ENCODE results near the gene MMD. TPM values are rescaled to one million over a fixed set of nuclear protein-coding genes. Genes with fewer than 3 reads are reported as not detected.

MMD gene
- total and polyA plus RNA-seq, 9 of the 15 experiments (the other 6 are each of a cell fraction or from before 2014, with no cell fraction given), result 3.1 to 18.9 (median 10.7) TPM

- Histone ChIP-seq H3K4me3 (no peak overlapping the region), H3K79me2 (ENCODE audit: control insufficient read depth, insufficient read depth, low read length) (no peaks in the 10 kb centered on the region), H4K20me1 (replicated peaks; ENCODE audit: control insufficient read depth, insufficient read depth, low read length) (no peaks in the 10 kb centered on the region), H3K4me2 (ENCODE audit: insufficient read depth, low read length) (no peak overlapping the region), H3K27ac (ENCODE audit: extremely low read depth, low read depth, low read length) (no peak overlapping the region), H3K4me1 (replicated peaks in 1 of 2; ENCODE audit: control insufficient read depth in 2 of 2, insufficient read depth in 2 of 2, low read length in 2 of 2) (no peaks in the 10 kb centered on the region), H3K9ac (ENCODE audit: insufficient read depth in 1 of 2, low read depth in 2 of 2, low read length in 2 of 2) (no peak overlapping the region), H3K9me3 (replicated peaks; ENCODE audit: control insufficient read depth, insufficient read depth, low read depth, low read length) (no peaks in the 10 kb centered on the region; the same call in 1 of the 2 replicates), H3K36me3 (ENCODE audit: control insufficient read depth, insufficient read depth, low read length) (no peaks in the 10 kb centered on the region), H2AFZ (ENCODE audit: low read depth, low read length) (no peak overlapping the region), H3K27me3 (ENCODE audit: control insufficient read depth in 2 of 2, insufficient read depth in 2 of 2, low read length in 2 of 2) (no peaks in the 10 kb centered on the region), H3K9me1 (ENCODE audit: control insufficient read depth, insufficient read depth, low read length) (no peaks in the 10 kb centered on the region)
- DNase-seq (ENCODE audit: extremely low read depth in 1 of 4, low spot score in 3 of 4), result no peak
- POLR2A ChIA-PET, result interaction anchor here (0.6 kb wide), 1 partner anchor 399 kb away, joined by 3 read pairs; no protein-coding TSS in a partner anchor
- no TSS peak for BruUV-seq (replicated peaks)
- intact Hi-C loops (cut with micrococcal nuclease), result no loop called here
- in situ Hi-C loops (cut with MboI), result no loop called here
- TF ChIP-seq THRAP3 (IDR thresholded peaks at IDR 0.05; ENCODE audit: borderline replicate concordance) (no peak), ZNF212 (CRISPR knock-in tag; IDR thresholded peaks at IDR 0.05) (no peak), TSC22D4 (tag; IDR thresholded peaks at IDR 0.05) (no peak), GTF3C2 (IDR thresholded peaks at IDR 0.05; ENCODE audit: borderline replicate concordance, extremely low read depth, insufficient read length) (no peak), ZFX (CRISPR knock-in tag; IDR thresholded peaks at IDR 0.05) (no peak), ZNF143 (CRISPR knock-in tag; IDR thresholded peaks at IDR 0.05) (no peak), RBM17 (IDR thresholded peaks at IDR 0.05; ENCODE audit: borderline replicate concordance, low read depth, low read length) (no peak), CBX3 (IDR thresholded peaks at IDR 0.05; ENCODE audit: borderline replicate concordance in 1 of 2, low read length in 2 of 2) (no peak), ZNF140 (CRISPR knock-in tag; IDR thresholded peaks at IDR 0.05) (no peak), TCF7L2 (IDR thresholded peaks at IDR 0.05; ENCODE audit: low read depth, low read length) (no peak), ZNF431 (CRISPR knock-in tag; IDR thresholded peaks at IDR 0.05) (no peak)
- no peak for FAIRE-seq
- no peak for ATAC-seq
- CTCF ChIA-PET (ENCODE audit: low intra/inter-chr PET ratio), result no interaction called here
- 0% methylated on average over 2 of the region's 3 CpGs for WGBS (ENCODE audit: insufficient coverage, low coverage, missing lambda C conversion rate)
Observed at GRCh38 chr17:55368706-55369105, 52.9 kb downstream of the MMD start.

All from K562 (cell line).